IMR-90 (cell line): Measurements from ENCODE around the gene CCDC148. TPM values are rescaled to one million over a fixed set of nuclear protein-coding genes. Genes with fewer than 3 reads are reported as not detected.

Source experiments
- ATAC-seq: fragments of 200-7000 bp; cut with Tn5 transposase; 2 replicates; pipeline ENCODE4 v1.9.1; 2020; ENCODE audit warnings: low read depth, mild to moderate bottlenecking, moderate library complexity
- BruUV-seq: library from RNA; stranded (reverse); fragments of 400-500 nt; replicated peaks from 2 replicates; lab custom pipeline; 2021; lab: Mats Ljungman, UMichigan
- CTCF ChIA-PET: fragments of 300-600 bp; formaldehyde crosslinking; extraction: SDS; loops from one replicate; lab custom pipeline; 2021; ENCODE audit warnings: antibody characterized with exemption; lab: Yijun Ruan, JAX
- POLR2A ChIA-PET: fragments of 300-600 bp; sonication (Branson Sonifier 250); formaldehyde crosslinking; loops from one replicate; lab custom pipeline; 2022; ENCODE audit warnings: antibody characterized with exemption; ENCODE audit not compliant: unreplicated experiment; lab: Charles Lee
- DNase-seq: peaks from one replicate; pipeline ENCODE4 v3.0.0; 2013
- H2AFZ ChIP-seq: replicated peaks from 2 replicates; pipeline ENCODE3; 2013; ENCODE audit warnings: low read length, mild to moderate bottlenecking; ENCODE audit not compliant: poor library complexity
- H2AK5ac ChIP-seq: 2 replicates; pipeline ENCODE4 v1.6.1; 2013; ENCODE audit warnings: low read depth, low read length, inconsistent platforms
- H2AK9ac ChIP-seq: replicated peaks from 2 replicates; pipeline ENCODE3; 2013; ENCODE audit warnings: mild to moderate bottlenecking, low read depth, low read length, moderate library complexity; ENCODE audit not compliant: poor library complexity
- H2BK120ac ChIP-seq: 2 replicates; pipeline ENCODE4 v1.6.1; 2013; ENCODE audit warnings: low read depth, low read length, inconsistent platforms
- H2BK15ac ChIP-seq: 3 replicates; pipeline ENCODE4 v1.6.1; 2013; ENCODE audit warnings: low read depth, low read length, inconsistent platforms
- H2BK20ac ChIP-seq: 2 replicates; pipeline ENCODE4 v1.6.1; 2013; ENCODE audit warnings: low read depth, mild to moderate bottlenecking, inconsistent platforms, low read length, moderate library complexity
- H2BK5ac ChIP-seq: 2 replicates; pipeline ENCODE4 v1.6.1; 2013; ENCODE audit warnings: mild to moderate bottlenecking, low read depth, low read length, inconsistent platforms; ENCODE audit not compliant: poor library complexity, severe bottlenecking
- H3K14ac ChIP-seq: replicated peaks from 2 replicates; pipeline ENCODE4 v1.6.1; 2013; ENCODE audit warnings: low read depth, low read length, inconsistent platforms
- H3K18ac ChIP-seq: 2 replicates; pipeline ENCODE4 v1.6.1; 2013; ENCODE audit warnings: low read depth, low read length, control low read depth
- H3K23ac ChIP-seq: 2 replicates; pipeline ENCODE4 v1.6.1; 2013; ENCODE audit warnings: low read depth, low read length, inconsistent platforms
- H3K27ac ChIP-seq: 2 replicates; pipeline ENCODE4 v1.5.1; 2013; ENCODE audit warnings: mild to moderate bottlenecking, control low read depth, low read length; ENCODE audit not compliant: insufficient read depth
- H3K27me3 ChIP-seq: 2 replicates; pipeline ENCODE4 v1.6.1; 2013; ENCODE audit warnings: low read length; ENCODE audit not compliant: control insufficient read depth, insufficient read depth
- H3K36me3 ChIP-seq: 2 replicates; pipeline ENCODE4 v1.6.1; 2013; ENCODE audit warnings: low read length, mixed read lengths; ENCODE audit not compliant: control insufficient read depth, insufficient read depth
- H3K4ac ChIP-seq: 2 replicates; pipeline ENCODE4 v1.6.1; 2013; ENCODE audit warnings: low read depth, low read length, inconsistent platforms
- H3K4me1 ChIP-seq: 2 replicates; pipeline ENCODE4 v1.6.1; 2013; ENCODE audit warnings: low read length, mixed read lengths; ENCODE audit not compliant: control insufficient read depth, insufficient read depth
- H3K4me2 ChIP-seq: 2 replicates; pipeline ENCODE4 v1.6.1; 2013; ENCODE audit warnings: low read depth, mild to moderate bottlenecking, control low read depth, low read length, moderate library complexity
- H3K4me3 ChIP-seq: 2 replicates; pipeline ENCODE4 v1.5.1; 2013; ENCODE audit warnings: low read depth, mild to moderate bottlenecking, control low read depth, low read length, moderate library complexity; ENCODE audit not compliant: insufficient read depth
- H3K56ac ChIP-seq: 2 replicates; pipeline ENCODE4 v1.6.1; 2013; ENCODE audit warnings: low read length, inconsistent platforms; ENCODE audit not compliant: insufficient read depth; ENCODE audit errors: extremely low read depth
- H3K79me1 ChIP-seq, 2 experiments: 2 replicates each; pipeline ENCODE4 v1.6.1; 2013; ENCODE audit warnings: low read length in 2 of 2, inconsistent platforms in 1 of 2, low read depth in 1 of 2
- H3K9ac ChIP-seq: 2 replicates; pipeline ENCODE4 v1.6.1; 2013; ENCODE audit warnings: low read depth, low read length, control low read depth
- H3K9me1 ChIP-seq: 2 replicates; pipeline ENCODE4 v1.6.1; 2013; ENCODE audit warnings: low read length, inconsistent platforms; ENCODE audit not compliant: insufficient read depth
- H3K9me3 ChIP-seq: 2 replicates; pipeline ENCODE4 v1.6.1; 2013; ENCODE audit warnings: low read length; ENCODE audit not compliant: control insufficient read depth, insufficient read depth
- H4K20me1 ChIP-seq: 2 replicates; pipeline ENCODE4 v1.6.1; 2013; ENCODE audit warnings: low read length, inconsistent platforms; ENCODE audit not compliant: insufficient read depth
- H4K5ac ChIP-seq: 2 replicates; pipeline ENCODE4 v1.6.1; 2013; ENCODE audit warnings: mild to moderate bottlenecking, low read depth, low read length, control low read depth
- H4K8ac ChIP-seq, 2 experiments: 2 replicates each; pipeline ENCODE4 v1.6.1; 2013; ENCODE audit warnings: low read depth in 2 of 2, low read length in 2 of 2, control low read depth in 1 of 2, inconsistent platforms in 1 of 2
- H4K91ac ChIP-seq: 2 replicates; pipeline ENCODE4 v1.6.1; 2013; ENCODE audit warnings: low read depth, low read length, inconsistent platforms; ENCODE audit not compliant: insufficient read depth
- BHLHE40 ChIP-seq: fragments of 150-350 bp; IDR thresholded peaks from 2 replicates; pipeline ENCODE4 v1.6.1; 2016; ENCODE audit warnings: mild to moderate bottlenecking, low read depth, low read length
- CEBPB ChIP-seq: IDR thresholded peaks from 2 replicates; pipeline ENCODE4 v1.6.1; 2012; ENCODE audit warnings: low read depth, low read length, improper control_type of control experiment
- CHD1 ChIP-seq: IDR thresholded peaks from 2 replicates; pipeline ENCODE4 v1.6.1; 2012; ENCODE audit warnings: low read depth, low read length, improper control_type of control experiment
- CTCF ChIP-seq: conservative IDR thresholded peaks from 2 replicates; pipeline ENCODE4 v1.5.1; 2012; ENCODE audit warnings: mild to moderate bottlenecking, low read depth, low read length, improper control_type of control experiment
- ELK1 ChIP-seq: fragments of 150-350 bp; IDR thresholded peaks from 2 replicates; pipeline ENCODE4 v1.6.1; 2016; ENCODE audit warnings: low read depth, mild to moderate bottlenecking, low read length, moderate library complexity, borderline replicate concordance
- FOS ChIP-seq: fragments of 150-350 bp; IDR thresholded peaks from 2 replicates; pipeline ENCODE4 v1.6.1; 2016; ENCODE audit warnings: low read depth, low read length
- MAFK ChIP-seq: IDR thresholded peaks from 2 replicates; pipeline ENCODE4 v1.6.1; 2012; ENCODE audit warnings: low read depth, low read length, improper control_type of control experiment
- MAZ ChIP-seq: IDR thresholded peaks from 2 replicates; pipeline ENCODE4 v1.6.1; 2012; ENCODE audit warnings: low read depth, mild to moderate bottlenecking, low read length, improper control_type of control experiment, moderate library complexity, borderline replicate concordance
- MXI1 ChIP-seq: IDR thresholded peaks from 2 replicates; pipeline ENCODE4 v1.6.1; 2012; ENCODE audit warnings: low read depth, mild to moderate bottlenecking, low read length, moderate library complexity, borderline replicate concordance
- NFE2L2 ChIP-seq: fragments of 150-350 bp; IDR thresholded peaks from 2 replicates; pipeline ENCODE4 v1.6.1; 2016; ENCODE audit warnings: low read depth, mild to moderate bottlenecking, low read length
- POLR2A ChIP-seq: IDR thresholded peaks from 2 replicates; pipeline ENCODE4 v1.6.1; 2012; ENCODE audit warnings: mild to moderate bottlenecking, low read depth, low read length
- RAD21 ChIP-seq: IDR thresholded peaks from 2 replicates; pipeline ENCODE4 v1.6.1; 2012; ENCODE audit warnings: low read length, improper control_type of control experiment
- RCOR1 ChIP-seq: IDR thresholded peaks from 2 replicates; pipeline ENCODE4 v1.6.1; 2012; ENCODE audit warnings: mild to moderate bottlenecking, low read length, improper control_type of control experiment; ENCODE audit not compliant: insufficient replicate concordance
- RFX5 ChIP-seq: IDR thresholded peaks from 2 replicates; pipeline ENCODE4 v1.8.0; 2012; ENCODE audit warnings: low read depth, mild to moderate bottlenecking, low read length, moderate library complexity
- SMC3 ChIP-seq: fragments of 150-350 bp; IDR thresholded peaks from 2 replicates; pipeline ENCODE4 v1.6.1; 2016; ENCODE audit warnings: low read depth, mild to moderate bottlenecking, antibody characterized with exemption, low read length, moderate library complexity
- USF2 ChIP-seq: fragments of 150-350 bp; IDR thresholded peaks from 2 replicates; pipeline ENCODE4 v1.6.1; 2017; ENCODE audit warnings: mild to moderate bottlenecking, antibody characterized with exemption, low read length, low read depth
- WGBS, 2 experiments: methylation state at CpG; one replicate each; pipeline versions ENCODE4 v1.1.5 to v1.1.7; 2013; ENCODE audit warnings: missing lambda C conversion rate in 2 of 2; ENCODE audit not compliant: insufficient read length in 1 of 2; ENCODE audit errors: extremely low coverage in 2 of 2; 5-methylcytosine and 5-hydroxymethylcytosine counted together
- dilution Hi-C: fragments of 300-500 bp; cut with HindIII; formaldehyde crosslinking; loops from one replicate; pipeline ENCODE4 v1.14.3; 2018; ENCODE audit warnings: low sequenced_read_pairs; ENCODE audit not compliant: unreplicated experiment
- in situ Hi-C: fragments of 300-500 bp; cut with MboI; formaldehyde crosslinking; loops from 3 replicates; pipeline ENCODE4 v1.14.3; 2019; ENCODE audit warnings: low sequenced_read_pairs, inconsistent platforms, mixed read lengths
- intact Hi-C: fragments of 100-400 bp; cut with micrococcal nuclease; formaldehyde crosslinking; loops from 2 replicates; pipeline ENCODE4 v1.10.0; 2022
- polyA plus RNA-seq, 3 experiments: library from polyadenylated mRNA; depleted of rRNA; stranded (reverse); fragments of >200 nt; gene quantifications; 2 replicates each; pipeline ENCODE4 v1.2.3, GENCODE V29; 2012; ENCODE audit warnings: low replicate concordance in 1 of 3
- total RNA-seq: library from RNA; depleted of rRNA; stranded (reverse); fragments of >200 nt; gene quantifications from 2 replicates; pipeline ENCODE4 v1.2.3, GENCODE V29; 2012

Gene CCDC148
- total and polyA plus RNA-seq, 2 of the 4 experiments (the other 2 are of a cell fraction): 0.18 to 0.31 TPM

GRCh38 chr2:158403237-158403636, 53.3 kb downstream of the CCDC148 start:
- ChIA-PET CTCF (no interaction called here), POLR2A (interaction anchor here (0.6 kb wide), 1 partner anchor 9 kb away, joined by 3 read pairs; no protein-coding TSS in a partner anchor)
- H2BK120ac ChIP-seq: no peak overlapping the region
- intact Hi-C loops: no loop called here
- dilution Hi-C loops: no loop called here
- H2AK5ac ChIP-seq: no peak overlapping the region
- H2BK20ac ChIP-seq: no peak overlapping the region
- no peak overlapping the region for H3K4ac ChIP-seq
- in situ Hi-C loops: no loop called here
- H3K27ac ChIP-seq: no peak overlapping the region
- no peak for TF ChIP-seq RCOR1
- TF ChIP-seq MAFK: no peak
- TF ChIP-seq USF2: no peak
- TF ChIP-seq ELK1: no peak
- TF ChIP-seq MAZ: no peak
- TF ChIP-seq BHLHE40: no peak
- no peak for TF ChIP-seq RFX5
- no peak for TF ChIP-seq CTCF
- TF ChIP-seq FOS: no peak
- no peak for TF ChIP-seq POLR2A
- TF ChIP-seq MXI1: no peak
- TF ChIP-seq CHD1: no peak
- TF ChIP-seq NFE2L2: no peak
- no peak for TF ChIP-seq RAD21
- TF ChIP-seq SMC3: no peak
- TF ChIP-seq CEBPB: no peak
- no peak overlapping the region for H4K5ac ChIP-seq
- WGBS, 2 experiments: 20% methylated on average over 1 of the region's 1 CpG; no CpG with 5 or more reads in 1 of the 2 experiments
- no peak overlapping the region for H3K4me3 ChIP-seq
- H3K14ac ChIP-seq: no peak overlapping the region
- no peak overlapping the region for H4K91ac ChIP-seq
- no peaks in the 10 kb centered on the region for H3K9me3 ChIP-seq
- no peak overlapping the region for H2BK15ac ChIP-seq
- H3K36me3 ChIP-seq: no peaks in the 10 kb centered on the region
- no peak overlapping the region for H2AFZ ChIP-seq
- peak overlapping the region; percentile 13; the same call in 1 of the 2 replicates for H3K4me2 ChIP-seq
- no peak for ATAC-seq
- BruUV-seq: no TSS peak
- H2AK9ac ChIP-seq: no peak overlapping the region
- no peaks in the 10 kb centered on the region for H3K4me1 ChIP-seq
- no peaks in the 10 kb centered on the region for H3K79me1 ChIP-seq
- no peaks in the 10 kb centered on the region for H3K9me1 ChIP-seq
- H3K9ac ChIP-seq: no peak overlapping the region
- no peak overlapping the region for H3K23ac ChIP-seq
- H2BK5ac ChIP-seq: no peak overlapping the region
- no peaks in the 10 kb centered on the region for H3K27me3 ChIP-seq
- no peak overlapping the region for H3K56ac ChIP-seq
- no peaks in the 10 kb centered on the region for H4K20me1 ChIP-seq
- no peak overlapping the region for H3K18ac ChIP-seq
- no peak overlapping the region for H4K8ac ChIP-seq
- DNase-seq: peak; percentile 3
